Posterior cingulate gyrus (tissue), 11 donors: ENCODE measurements around the gene E2F6.
A peak's percentile ranks its signal among the peaks of the same experiment; 100 is the strongest.
"Not testable (repeated sequence)": the region's sequence is repeated elsewhere in the genome, so short reads cannot be mapped to it uniquely, and the experiment has no call there.

Experiments used
- DNase-seq, 10 donors: peaks; one replicate each; pipeline versions ENCODE4 v3.0.0 to v3.0.0-alpha.2; 2020 to 2021; ENCODE audit warnings: mixed read lengths in 3 of 10
- intact Hi-C: fragments of 100-400 bp; cut with DNase I; formaldehyde crosslinking; loops from one replicate; pipeline ENCODE4 v1.15.1; 2023

Gene E2F6

DNA sequence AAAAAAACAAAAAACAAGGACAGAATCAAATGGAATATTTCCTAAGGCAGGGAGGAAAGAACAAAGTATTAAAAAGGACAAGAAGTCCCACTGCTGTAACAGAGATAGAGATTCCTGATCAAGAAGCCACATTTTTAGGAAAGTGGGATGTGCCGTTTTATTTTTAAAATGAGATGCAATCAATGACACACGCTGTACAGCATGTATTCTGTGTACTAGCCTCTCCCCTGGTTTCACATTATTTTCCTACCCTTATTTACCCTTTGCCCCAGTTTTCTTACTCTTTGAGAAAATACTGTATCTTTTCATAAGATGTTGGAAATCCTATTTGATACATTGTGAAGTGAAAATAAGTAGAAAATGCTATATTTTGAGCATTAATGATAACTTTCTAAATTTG lies 45.8 kb downstream of the E2F6 start:
- DNase-seq = peak in 1 of 10 donors; percentile 0
- intact Hi-C loops = no loop called here

DNA sequence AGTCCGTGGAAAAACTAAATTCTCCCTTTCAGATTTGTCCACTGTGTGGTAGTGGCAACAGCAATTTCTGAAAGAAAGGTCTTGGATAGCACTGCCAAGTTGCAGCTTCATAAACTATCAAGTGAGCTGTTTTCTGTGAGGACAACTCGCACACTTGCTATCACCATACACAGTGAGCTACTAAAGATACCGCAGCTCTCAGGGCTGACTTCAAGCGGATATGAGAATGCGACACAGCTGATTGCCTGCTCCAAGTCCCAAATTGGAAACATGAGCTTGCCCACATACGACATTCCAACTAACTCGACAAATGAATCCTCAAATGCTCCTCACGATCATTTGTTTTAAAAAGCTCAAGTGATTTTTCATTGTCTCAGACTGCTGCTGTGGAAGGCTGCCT lies 46.2 kb downstream of the E2F6 start:
- DNase-seq = peak in 3 of 10 donors; percentile 32 to 84 (median 40)
- intact Hi-C loops = no loop called here

DNA sequence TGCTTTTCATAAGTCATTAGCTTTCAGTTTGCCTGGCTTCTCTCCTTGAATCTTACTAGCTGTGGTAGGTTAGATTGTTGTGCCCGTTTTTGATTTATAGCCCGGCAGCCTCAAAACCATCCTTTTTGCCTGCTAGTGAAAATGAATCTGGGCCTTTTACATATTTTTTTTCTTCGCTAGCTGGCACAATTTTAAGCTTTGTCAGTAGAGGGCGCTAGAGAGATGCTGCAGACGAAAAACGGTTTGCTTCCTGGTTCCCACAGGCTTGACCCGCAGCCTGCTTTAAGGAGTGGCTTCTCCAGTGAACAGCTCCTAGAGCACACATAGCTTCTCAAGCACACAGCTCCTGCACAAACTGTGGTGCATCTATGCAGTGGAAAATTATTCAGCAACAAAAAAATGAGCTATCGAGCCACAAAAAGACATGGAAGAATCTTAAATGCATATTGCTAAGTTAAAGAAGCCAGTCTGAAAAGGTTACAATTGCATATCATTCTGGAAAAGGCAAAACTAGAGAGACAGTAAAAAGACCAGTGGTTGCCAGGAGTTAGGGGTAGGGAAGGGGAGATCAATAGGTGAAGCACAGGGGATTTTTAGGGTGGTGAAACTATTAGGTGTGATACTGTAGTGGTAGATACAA lies 47.9 kb downstream of the E2F6 start:
- peak in 1 of 10 donors; percentile 24 for DNase-seq
- intact Hi-C loops = no loop called here

DNA sequence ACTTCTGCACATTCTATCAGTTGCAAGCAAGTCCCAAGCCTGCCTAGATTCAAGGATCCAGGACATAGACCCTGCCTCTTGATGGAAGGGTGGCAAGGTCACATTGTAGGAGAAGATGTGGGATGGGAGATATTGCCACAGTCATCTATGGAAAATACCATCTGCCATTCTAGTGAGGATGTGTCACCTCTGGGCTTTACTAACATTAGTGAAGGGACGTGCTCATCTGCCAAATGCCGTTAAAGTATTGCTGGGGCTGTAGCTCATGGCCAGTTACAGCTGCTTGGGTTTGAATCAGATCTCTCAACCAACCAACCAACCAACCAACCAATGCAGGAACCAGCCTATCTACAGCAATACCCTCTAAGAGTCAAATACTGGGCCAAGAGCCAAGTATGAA lies 49.0 kb downstream of the E2F6 start:
- no peak for DNase-seq
- intact Hi-C loops = no loop called here

DNA sequence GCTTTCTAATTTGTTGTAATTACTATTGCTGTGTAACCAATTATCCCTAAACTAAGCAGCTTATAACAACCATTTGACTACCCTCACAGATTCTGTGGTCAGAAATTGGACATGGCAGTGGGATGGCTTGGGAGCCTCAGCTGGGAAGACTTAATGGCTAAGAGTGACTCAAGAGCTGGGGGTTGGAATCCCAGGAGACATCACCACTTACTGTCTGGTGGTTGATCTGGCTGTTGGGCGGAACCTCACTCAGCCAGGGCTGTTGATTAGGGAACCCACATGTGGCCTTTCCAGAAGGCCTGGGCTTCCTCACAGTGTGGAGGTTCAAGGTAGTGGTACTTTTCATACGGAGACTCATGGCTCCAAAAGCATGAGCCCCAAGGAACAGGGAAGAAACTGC lies 49.8 kb downstream of the E2F6 start:
- intact Hi-C loops = no loop called here
- peak in 1 of 10 donors; percentile 14 for DNase-seq

DNA sequence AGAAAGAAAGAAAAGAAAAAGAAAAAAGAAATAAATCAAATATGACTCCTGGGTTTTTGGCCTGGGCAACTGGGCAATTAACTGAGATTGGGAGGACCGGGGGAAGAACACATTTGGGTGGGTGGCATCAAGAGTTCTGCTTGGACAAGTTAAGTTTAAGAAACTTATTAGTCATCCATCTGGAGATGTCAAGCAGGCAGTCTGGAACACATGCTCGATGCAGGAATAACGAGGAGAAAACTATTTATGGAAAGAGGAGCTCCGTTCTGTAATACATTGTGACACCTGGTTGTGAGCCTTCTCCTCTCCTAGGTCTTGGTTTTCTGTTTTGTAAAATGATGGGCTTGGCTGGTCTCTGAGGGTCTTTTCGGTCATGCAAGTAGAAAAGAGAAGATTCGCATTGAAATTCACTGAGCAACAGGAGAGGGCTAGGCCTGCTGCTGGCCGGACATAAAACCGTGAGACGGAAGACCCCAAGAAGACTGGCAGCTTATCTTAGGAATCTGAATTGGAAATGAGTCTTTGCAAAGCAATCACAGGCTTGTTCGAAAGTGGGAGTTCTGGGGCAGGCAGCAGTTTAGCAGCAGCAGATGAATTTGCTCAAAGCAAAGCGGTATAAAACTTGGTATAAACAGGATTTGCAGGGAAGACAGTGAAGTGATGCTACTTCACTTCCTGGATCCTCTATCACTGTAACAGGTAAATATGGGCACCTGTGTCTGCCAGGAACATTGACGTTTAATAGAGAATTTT lies 51.4 kb downstream of the E2F6 start:
- intact Hi-C loops = no loop called here
- peak in 1 of 10 donors; percentile 75 for DNase-seq

DNA sequence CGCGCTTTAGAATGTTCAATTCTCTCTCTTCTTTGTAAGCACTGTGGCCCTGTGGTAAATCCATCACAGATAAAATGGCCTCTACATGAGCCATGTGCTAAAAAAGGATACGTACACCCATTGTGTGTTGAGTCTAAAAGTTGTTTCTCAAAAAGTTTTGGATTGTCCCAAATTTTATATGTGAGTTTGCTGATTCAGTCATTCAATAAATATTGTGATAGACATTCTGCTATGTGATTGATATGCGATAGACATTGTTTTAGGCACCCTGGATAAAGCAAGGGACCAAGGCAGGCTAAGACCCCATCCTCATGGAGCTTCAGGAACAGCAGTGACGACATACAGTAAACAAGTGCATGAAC lies 53.5 kb downstream of the E2F6 start:
- intact Hi-C loops = loop anchor here (1.0 to 2.0 kb wide), 2 partner anchors 178 to 280 kb away; no protein-coding TSS in a partner anchor
- no peak for DNase-seq

DNA sequence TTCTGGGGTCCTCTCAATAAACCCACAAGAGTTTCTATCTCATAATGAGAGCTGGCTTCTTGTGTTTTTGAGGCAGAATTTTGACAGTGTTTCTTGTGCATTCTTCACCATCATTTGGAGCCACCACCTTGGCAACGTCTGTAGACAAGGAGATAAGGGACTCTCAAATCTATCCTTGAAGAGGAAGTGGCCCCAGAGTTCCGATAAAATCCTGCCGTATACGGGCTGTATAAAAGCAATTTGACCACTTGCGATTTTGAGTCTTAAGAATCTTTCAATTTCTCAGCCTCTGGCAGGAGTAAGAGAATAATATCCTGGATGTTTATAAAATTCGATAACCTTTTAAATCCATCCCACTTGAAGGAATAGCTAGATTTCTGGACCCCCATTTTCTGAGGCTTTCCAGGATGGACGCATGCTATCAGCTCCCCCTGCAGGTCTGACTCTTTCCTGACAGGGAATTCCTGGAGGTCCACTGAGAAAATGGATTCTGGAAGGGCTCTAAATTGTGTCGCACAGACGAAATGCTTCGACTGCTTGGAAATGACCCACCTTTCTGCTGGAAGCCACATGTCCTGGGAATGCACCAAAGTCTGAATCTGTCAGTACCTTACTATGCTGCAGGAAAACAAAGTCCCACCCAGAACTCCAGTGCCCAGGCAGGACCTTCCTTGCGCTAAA lies 54.1 kb downstream of the E2F6 start:
- intact Hi-C loops = loop anchor here (1.0 to 2.0 kb wide), 2 partner anchors 177 to 280 kb away; no protein-coding TSS in a partner anchor
- DNase-seq = peak in 5 of 10 donors; percentile 37 to 84 (median 57)

DNA sequence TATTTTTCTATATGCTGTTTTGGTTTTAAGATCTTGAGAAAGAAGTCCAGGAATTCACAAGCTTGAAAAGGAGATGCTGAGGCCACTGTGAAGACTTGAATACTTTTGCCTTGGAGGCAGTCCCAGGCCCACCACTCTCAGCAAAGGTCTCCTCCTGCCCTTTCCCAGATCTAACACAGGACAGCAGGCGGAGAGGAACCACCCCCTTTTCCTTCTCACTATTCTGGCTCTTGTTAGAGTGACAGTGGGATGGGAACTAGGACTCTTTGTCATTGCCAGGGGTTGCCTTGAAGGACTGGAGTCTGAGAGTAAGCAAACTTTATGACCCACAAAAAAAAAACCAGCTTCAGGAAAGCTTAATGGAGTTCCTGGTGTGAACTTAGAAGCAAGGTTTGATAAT lies 54.7 kb downstream of the E2F6 start:
- DNase-seq = peak in 1 of 10 donors; percentile 7
- intact Hi-C loops = no loop called here

DNA sequence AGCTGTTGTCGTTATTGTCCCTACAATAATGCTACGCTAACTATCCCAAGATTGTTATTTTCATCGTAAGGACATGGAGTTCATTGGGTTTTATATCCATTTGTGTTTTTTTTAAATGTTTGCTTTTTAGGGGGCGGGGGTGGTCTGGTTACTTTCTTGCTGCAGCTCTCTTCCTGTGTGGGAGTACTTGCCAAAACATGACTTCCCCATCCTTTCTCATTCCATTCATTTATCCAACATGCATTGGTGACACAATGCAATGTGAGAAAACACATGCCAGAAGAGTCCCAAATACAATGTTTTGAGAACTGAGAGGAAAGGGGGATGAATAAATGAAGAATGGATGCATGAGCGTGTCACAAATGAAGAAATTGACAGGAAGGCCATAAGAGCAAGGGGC lies 55.9 kb downstream of the E2F6 start:
- no peak for DNase-seq
- intact Hi-C loops = no loop called here

DNA sequence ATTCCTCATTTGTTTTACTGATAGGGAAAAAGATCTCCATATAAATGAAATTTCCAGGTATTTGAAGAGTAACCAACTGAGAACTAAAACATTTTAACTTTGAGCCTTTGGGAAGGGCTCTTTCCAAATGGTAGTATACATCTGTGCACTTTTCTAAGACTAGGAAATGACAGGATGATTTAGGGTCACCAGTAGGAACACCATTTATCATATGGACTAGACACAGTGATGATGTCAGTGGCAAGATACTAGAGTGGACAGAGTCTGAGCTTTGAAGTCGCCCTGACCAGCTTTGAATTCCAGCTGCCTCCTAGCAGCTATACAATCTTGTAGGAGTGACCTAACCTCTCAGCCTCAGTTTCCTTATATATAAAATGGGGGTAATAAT lies 56.4 kb downstream of the E2F6 start:
- intact Hi-C loops = no loop called here
- DNase-seq = peak in 1 of 10 donors; percentile 3

DNA sequence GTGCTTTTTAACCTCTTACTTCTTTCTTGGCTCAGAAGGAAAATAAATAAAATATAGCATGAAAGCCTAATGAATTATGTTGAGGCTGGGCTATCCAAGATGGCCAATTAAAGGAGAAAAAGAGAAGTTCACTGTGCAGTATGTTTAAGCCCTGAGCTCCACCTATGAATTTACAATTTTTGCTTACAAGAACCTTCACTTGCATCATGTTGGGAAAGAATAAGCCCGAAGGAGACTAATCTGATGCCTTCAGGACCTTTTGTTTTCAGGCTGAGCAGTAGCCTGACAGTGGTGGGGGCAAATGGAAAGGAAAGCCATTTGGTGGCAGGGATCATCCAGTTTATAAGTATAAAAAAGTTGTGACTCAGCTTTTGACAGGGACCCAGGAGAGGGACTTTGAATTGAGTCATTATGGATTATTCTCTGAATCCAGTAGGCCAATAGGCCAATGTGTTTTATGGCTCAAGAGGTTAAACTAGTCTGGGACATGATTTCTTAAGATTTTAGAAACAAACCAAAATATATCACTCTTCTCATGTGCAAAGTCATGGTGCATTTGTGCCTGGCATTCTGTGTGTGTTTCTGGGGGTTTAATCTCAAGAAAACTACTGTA lies 56.9 kb downstream of the E2F6 start:
- intact Hi-C loops = no loop called here
- no peak for DNase-seq

DNA sequence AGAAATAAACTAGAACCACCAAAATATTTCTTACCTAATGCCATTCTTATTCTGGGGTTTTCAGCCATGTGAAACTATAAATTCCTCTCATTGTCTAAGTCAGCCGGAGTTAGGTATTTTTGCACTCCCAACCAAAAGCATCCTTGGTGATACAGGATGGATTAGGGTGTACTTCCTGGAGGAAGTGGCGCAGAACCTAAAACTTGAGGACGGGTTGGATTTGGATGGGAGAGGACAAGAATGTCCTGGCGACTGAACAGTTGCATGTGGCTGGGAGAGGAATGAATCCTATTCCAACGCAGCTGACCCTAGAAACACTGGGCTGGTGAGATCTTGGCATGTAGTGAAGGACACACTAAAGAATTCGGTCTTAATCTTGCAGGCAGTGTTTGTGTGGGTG lies 58.5 kb downstream of the E2F6 start:
- peak in 1 of 10 donors; percentile 1 for DNase-seq
- intact Hi-C loops = no loop called here

DNA sequence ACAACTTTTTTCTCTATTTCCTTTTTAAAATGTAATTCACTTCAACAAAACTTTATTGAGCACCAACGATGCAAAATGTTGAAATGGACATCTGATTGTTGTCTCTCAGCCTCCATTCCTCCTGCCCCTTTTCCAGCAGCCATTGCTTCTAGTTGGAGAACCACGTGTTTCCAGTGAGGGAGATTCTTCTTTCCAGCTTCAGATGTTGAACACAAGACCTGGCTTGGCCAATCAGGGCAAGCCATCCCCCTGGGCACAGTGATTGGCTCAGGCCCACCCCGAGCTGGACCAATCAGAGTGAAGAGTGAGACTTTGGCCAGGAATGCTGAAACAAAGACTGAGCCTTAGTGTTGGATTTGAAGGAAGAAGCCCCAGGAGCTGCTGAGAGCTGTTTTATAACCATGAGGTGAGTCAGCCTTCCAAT lies 59.0 kb downstream of the E2F6 start:
- peak in 8 of 10 donors; percentile 43 to 94 (median 69) for DNase-seq
- intact Hi-C loops = no loop called here

DNA sequence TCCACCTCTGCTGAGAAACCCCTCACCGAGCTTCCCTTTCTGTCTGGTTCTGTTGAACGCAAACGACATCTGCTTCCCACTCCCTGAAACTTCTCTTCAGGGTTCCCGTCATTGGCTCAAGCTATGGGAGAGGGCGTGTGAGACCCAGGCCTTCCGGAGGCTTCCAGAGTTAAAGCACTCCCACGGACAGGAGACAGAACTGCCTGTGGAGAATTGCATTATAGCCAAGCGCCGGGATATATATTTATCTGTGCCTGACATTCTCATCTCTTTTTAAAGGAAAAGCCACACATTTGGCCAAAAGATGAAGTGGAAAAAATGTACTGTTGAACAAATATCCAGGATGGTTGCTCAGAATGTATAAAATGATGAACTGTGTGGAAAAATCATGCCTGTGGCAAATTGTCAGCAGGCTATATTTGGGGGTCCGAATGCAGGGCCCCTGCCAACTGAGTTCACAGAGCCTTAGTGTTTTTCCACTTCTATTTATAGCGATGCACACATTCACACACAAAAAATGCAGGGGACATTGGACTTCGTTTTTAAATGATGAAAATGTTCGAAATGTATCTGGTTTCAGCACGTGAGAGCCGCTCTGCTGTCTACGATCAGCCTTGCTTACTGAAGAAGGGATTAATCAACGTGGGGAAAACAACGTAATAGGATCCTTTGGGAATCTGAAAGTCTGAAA lies 59.5 kb downstream of the E2F6 start:
- intact Hi-C loops = no loop called here
- DNase-seq = peak in 2 of 10 donors; percentile 68 to 71

DNA sequence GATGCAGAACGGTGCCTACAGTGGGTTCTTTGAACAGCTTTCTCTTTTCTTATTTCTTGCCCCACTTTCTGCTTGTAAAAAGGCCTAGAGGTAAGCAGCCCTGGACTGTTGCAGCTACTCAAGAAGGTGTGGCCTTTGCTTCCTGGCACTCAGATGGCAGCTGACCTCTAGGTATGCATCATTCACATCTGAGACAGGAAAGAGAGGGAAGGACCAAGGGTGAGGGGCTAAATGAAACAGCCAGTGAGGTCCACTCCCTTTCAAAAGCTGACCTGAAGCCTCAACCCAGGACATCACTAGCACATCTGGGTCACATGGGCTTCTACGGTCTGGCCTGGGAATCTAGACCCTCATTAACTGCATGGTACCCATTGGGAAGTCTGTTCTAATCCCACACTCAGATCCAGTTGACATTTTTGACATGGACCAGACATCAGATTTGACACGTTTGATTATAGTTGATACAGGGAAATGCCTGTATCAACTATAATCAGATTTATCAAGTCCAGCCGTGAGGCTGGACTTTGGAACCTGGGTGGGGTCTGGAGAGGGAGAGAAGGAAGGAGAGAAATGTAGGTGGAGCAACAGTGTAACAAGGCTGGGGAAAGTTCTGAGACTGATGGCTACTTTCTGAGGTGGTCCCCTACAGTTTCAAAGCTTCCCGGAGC lies 60.2 kb downstream of the E2F6 start:
- intact Hi-C loops = no loop called here
- DNase-seq = peak in 1 of 10 donors; percentile 12

DNA sequence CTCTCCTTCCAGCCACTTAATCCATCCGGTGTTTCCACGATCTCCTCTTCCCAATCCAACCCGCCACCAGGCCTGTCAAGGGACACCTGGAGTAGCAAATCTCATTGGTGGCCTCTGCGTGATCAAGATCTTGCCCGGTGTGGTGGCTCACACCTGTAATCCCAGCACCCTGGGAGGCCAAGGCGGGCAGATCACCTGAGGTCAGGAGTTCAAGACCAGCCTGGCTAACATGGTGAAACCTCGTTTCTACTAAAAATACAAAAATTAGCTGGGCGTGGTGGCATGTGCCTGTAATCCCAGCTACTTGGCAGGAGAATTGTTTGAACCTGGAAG lies 60.9 kb downstream of the E2F6 start:
- intact Hi-C loops = not testable (repeated sequence)
- DNase-seq = peak in 2 of 10 donors; percentile 5 to 47

DNA sequence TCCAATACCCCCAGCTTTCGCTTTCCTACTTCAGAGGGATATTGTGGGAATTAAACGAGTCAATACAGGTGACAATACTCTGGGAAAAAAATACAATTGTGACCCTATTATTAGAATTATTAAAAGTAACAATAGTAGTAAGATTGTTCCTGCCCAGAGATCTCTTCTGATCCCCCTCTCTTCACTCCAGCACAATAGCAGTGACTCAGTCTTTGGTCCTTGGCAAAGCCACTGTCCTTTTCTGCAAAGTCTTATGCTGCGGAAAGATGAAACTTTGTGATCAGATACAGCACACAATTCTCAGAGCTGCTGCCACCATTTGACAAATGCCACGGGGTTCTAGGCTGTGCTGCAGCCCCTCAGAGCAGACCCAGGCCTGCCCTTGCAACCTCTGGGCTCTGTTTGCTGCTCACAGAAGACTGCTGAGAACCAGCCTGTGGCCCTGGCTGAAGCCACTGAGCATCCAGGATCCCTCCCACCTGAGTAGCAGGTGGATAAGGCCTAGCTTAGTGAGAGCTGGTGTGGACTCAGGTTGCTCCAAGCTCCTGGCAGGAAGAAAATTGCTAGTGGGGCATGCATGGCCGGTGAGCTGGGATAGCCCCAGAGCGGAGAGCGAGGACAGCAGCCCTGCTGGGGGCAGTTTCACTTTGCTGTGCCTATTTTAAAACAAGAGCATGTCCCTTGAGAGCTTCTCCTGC lies 61.4 kb downstream of the E2F6 start:
- intact Hi-C loops = no loop called here
- DNase-seq = peak in 1 of 10 donors; percentile 40

DNA sequence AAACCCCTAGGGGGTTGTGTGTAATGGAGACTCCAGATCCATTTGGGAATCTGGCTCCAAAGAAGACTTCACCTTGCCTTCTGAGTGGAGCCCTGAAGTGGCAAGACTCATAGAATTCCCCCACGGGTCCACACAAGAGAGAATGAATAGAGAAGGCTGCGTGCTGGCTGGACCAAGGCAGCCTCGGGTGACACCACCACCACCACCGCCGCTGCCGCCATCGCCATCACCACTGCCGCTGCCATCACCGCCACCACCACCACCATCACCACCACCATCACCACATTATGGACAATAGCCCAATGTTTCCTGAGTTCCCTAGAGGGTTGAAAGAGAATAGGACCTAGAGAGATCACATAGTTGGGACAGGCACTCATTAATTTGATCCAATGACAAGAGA lies 63.5 kb downstream of the E2F6 start:
- intact Hi-C loops = no loop called here
- DNase-seq = peak in 2 of 10 donors; percentile 13 to 56
